ENCODE measurements around the gene LRRC23. TPM values are rescaled to one million over a fixed set of nuclear protein-coding genes. Genes with fewer than 3 reads are reported as not detected.

LRRC23 gene, protein sequence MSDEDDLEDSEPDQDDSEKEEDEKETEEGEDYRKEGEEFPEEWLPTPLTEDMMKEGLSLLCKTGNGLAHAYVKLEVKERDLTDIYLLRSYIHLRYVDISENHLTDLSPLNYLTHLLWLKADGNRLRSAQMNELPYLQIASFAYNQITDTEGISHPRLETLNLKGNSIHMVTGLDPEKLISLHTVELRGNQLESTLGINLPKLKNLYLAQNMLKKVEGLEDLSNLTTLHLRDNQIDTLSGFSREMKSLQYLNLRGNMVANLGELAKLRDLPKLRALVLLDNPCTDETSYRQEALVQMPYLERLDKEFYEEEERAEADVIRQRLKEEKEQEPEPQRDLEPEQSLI
- 10.1 and 20.0 TPM in 2 replicates for total RNA-seq (ENCODE audit: low replicate concordance)
- long read RNA-seq, partial matches to known transcripts = 15 of 35 reads
- long read RNA-seq, other reads (novel, unspliced or antisense) = 9 of 35 reads

DNA sequence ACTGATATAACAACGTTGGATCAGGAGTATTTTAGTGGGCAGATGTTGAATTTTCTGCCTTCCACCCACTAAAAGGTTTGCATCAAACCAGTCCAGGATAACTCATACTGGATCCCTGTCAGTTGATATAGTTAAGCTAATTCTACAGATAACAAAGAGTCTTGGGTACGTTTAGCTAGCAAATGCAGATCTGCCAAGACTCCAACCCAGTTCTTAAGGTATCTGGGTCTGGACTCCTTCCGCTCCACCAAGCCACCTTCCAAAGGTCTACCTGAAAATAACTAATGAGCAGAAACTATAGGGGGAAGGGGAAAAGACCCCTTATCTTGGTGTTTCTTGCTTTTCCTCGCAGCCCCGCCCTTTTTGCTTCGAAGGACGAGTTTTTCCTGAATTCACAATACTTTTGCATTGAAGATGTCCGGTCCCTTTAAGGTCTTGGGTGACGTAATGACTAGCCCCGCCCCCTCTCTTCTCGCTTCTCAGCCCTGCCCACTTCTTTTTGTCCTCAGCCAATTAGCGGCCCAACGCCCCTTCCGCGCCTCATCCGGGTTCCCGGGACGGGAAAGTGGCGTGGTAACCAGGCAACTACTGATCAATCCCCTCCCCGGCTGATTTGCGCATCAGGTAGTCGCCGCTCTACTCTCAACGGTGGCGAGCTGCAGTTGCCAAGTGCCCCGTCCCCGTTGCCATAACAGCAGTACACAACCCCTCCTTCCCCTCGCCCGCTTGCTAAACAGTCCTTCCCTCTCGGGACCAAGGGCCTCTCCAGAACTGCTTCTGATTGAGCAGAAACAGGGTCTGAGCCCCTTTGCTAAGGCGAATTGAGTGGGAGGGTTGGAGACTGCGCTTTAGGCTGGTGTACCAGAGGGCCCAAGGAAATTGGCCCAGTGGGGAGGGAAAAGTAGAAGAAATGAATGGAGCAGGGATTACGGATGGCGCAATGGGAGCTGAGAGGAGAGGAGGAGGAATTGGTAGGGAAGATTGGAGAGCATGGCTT, at the start of gene LRRC23:
Gene LRRC23, plus strand, starts transcription at position 543 of the 997 bp plus-strand sequence. CDS start 812 bp downstream, outside the sequence.
- peaks cover 10% of the 10 kb centered on the region for H3K36me3 Mint-ChIP-seq
- no peaks in the 10 kb centered on the region for H3K9me3 Mint-ChIP-seq
- H3K4me3 Mint-ChIP-seq = no peak within 1 kb of the TSS
- H3K27me3 Mint-ChIP-seq = peaks cover under 1% of the 10 kb centered on the region
- no peak for TF ChIP-seq CTCF (conservative IDR thresholded peaks at IDR 0.05)
- no peak within 1 kb of the TSS for H3K27ac Mint-ChIP-seq
- DNase-seq (ENCODE audit: extremely low spot score, unreplicated experiment) = peak; percentile 98
- H3K4me1 Mint-ChIP-seq (ENCODE audit: unreplicated experiment) = no peaks in the 10 kb centered on the region

DNA sequence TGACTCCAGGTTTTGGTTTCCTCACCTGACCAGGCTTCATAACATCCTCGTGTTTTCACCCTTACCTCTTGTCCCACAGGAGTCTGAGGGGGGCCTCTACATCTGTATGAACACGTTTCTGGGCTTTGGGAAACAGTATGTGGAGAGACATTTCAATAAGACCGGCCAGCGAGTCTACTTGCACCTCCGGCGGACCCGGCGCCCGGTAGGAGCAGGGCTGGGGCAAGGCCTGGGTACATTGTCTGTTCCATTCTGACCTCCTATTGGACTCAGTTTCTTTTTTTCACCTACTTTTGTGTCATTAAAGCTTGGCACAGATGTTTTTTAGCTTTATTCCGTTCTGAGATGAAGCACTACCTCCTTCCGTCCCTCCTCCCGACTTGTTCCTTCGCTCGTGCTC, 49.3 kb upstream of the LRRC23 start:
- no peak for TF ChIP-seq CTCF (conservative IDR thresholded peaks at IDR 0.05)
- peaks cover 27% of the 10 kb centered on the region for H3K36me3 Mint-ChIP-seq
- H3K27me3 Mint-ChIP-seq = peaks cover 2% of the 10 kb centered on the region
- no peak for DNase-seq (ENCODE audit: extremely low spot score, unreplicated experiment)
- peak overlapping the region; percentile 27 for H3K27ac Mint-ChIP-seq
- H3K4me1 Mint-ChIP-seq (ENCODE audit: unreplicated experiment) = peaks cover 12% of the 10 kb centered on the region
- H3K9me3 Mint-ChIP-seq = no peaks in the 10 kb centered on the region
- no peak overlapping the region for H3K4me3 Mint-ChIP-seq

GRCh38 chr12:6858799-6859198, 45.8 kb upstream of the LRRC23 start:
- no peak for TF ChIP-seq CTCF (conservative IDR thresholded peaks at IDR 0.05)
- Mint-ChIP-seq H3K4me1 (ENCODE audit: unreplicated experiment) (peaks cover 5% of the 10 kb centered on the region), H3K9me3 (no peaks in the 10 kb centered on the region), H3K36me3 (peaks cover 43% of the 10 kb centered on the region), H3K27me3 (no peaks in the 10 kb centered on the region), H3K27ac (no peak overlapping the region), H3K4me3 (no peak overlapping the region)
- no peak for DNase-seq (ENCODE audit: extremely low spot score, unreplicated experiment)

GRCh38 chr12:6860116-6860515, 44.5 kb upstream of the LRRC23 start:
- Mint-ChIP-seq H3K4me1 (ENCODE audit: unreplicated experiment) (no peaks in the 10 kb centered on the region), H3K27ac (no peak overlapping the region), H3K9me3 (no peaks in the 10 kb centered on the region), H3K36me3 (peaks cover 45% of the 10 kb centered on the region), H3K4me3 (no peak overlapping the region), H3K27me3 (no peaks in the 10 kb centered on the region)
- TF ChIP-seq CTCF (conservative IDR thresholded peaks at IDR 0.05) = no peak
- no peak for DNase-seq (ENCODE audit: extremely low spot score, unreplicated experiment)

GRCh38 chr12:6860942-6861341, 43.7 kb upstream of the LRRC23 start:
- H3K9me3 Mint-ChIP-seq = no peaks in the 10 kb centered on the region
- H3K4me3 Mint-ChIP-seq = no peak overlapping the region
- H3K4me1 Mint-ChIP-seq (ENCODE audit: unreplicated experiment) = no peaks in the 10 kb centered on the region
- DNase-seq (ENCODE audit: extremely low spot score, unreplicated experiment) = no peak
- TF ChIP-seq CTCF (conservative IDR thresholded peaks at IDR 0.05) = no peak
- peaks cover 48% of the 10 kb centered on the region for H3K36me3 Mint-ChIP-seq
- no peaks in the 10 kb centered on the region for H3K27me3 Mint-ChIP-seq
- no peak overlapping the region for H3K27ac Mint-ChIP-seq
